Endothelial cell of umbilical vein (primary cell): Measurements from ENCODE around the gene MTF1.
"Not testable (repeated sequence)": the region's sequence is repeated elsewhere in the genome, so short reads cannot be mapped to it uniquely, and the experiment has no call there.

ENCODE experiments used
- GATA2 ChIP-seq: IDR thresholded peaks from 2 replicates; pipeline ENCODE4 v1.7.0; 2011; ENCODE audit warnings: low read depth, mild to moderate bottlenecking, moderate library complexity, mixed read lengths, low read length; ENCODE audit not compliant: insufficient read length, insufficient read depth
- JUN ChIP-seq: IDR thresholded peaks from 2 replicates; pipeline ENCODE4 v1.6.1; 2011; ENCODE audit warnings: borderline replicate concordance, low read depth; ENCODE audit not compliant: insufficient read length, insufficient read depth
- MYC ChIP-seq: IDR thresholded peaks from one replicate; pipeline ENCODE4 v1.6.1; 2011; ENCODE audit warnings: mild to moderate bottlenecking, low read depth, low read length
- POLR2A ChIP-seq: IDR thresholded peaks from 2 replicates; pipeline ENCODE4 v1.6.1; 2012; ENCODE audit warnings: low read depth, mild to moderate bottlenecking, control low read depth, low read length
- POLR2AphosphoS5 ChIP-seq: IDR thresholded peaks from 2 replicates; pipeline ENCODE4 v1.6.1; 2012; ENCODE audit warnings: low read depth, mild to moderate bottlenecking, control low read depth, low read length, moderate library complexity; ENCODE audit not compliant: insufficient read depth
- TF ChIP-seq, protein P1 (sequence below), 2 donors: IDR thresholded peaks; 1 replicate in 1 of 2; 2 replicates in 1 of 2; pipeline ENCODE4 v1.5.1; 2011; ENCODE audit warnings: low read length in 2 of 2, mild to moderate bottlenecking in 2 of 2, moderate library complexity in 2 of 2, control low read depth in 1 of 2, inconsistent platforms in 1 of 2, low read depth in 1 of 2; ENCODE audit not compliant: insufficient read depth in 1 of 2; ENCODE audit errors: extremely low read depth in 1 of 2
- TF ChIP-seq, protein P2 (sequence below): IDR thresholded peaks from 2 replicates; pipeline ENCODE4 v1.6.1; 2011; ENCODE audit not compliant: insufficient read depth, insufficient read length

DNA sequence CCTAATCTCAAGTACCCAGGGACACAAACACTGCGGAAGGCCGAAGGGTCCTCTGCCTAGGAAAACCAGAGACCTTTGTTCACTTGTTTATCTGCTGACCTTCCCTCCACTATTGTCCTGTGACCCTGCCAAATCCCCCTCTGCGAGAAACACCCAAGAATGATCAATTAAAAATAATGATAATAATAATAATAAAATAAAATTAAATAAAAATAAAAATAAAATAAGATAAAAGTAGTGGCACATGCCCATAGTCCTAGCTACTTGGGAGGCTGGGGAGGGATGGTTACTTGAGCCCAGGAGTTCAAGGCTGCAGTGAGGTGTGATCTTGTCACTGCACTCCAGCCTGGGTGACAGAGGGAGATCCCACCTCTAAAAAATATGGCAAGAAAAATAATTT lies 38.2 kb upstream of the MTF1 start:
- not testable (repeated sequence) for TF ChIP-seq POLR2A, POLR2AphosphoS5, MYC, JUN, GATA2
- TF ChIP-seq, protein P1, sequence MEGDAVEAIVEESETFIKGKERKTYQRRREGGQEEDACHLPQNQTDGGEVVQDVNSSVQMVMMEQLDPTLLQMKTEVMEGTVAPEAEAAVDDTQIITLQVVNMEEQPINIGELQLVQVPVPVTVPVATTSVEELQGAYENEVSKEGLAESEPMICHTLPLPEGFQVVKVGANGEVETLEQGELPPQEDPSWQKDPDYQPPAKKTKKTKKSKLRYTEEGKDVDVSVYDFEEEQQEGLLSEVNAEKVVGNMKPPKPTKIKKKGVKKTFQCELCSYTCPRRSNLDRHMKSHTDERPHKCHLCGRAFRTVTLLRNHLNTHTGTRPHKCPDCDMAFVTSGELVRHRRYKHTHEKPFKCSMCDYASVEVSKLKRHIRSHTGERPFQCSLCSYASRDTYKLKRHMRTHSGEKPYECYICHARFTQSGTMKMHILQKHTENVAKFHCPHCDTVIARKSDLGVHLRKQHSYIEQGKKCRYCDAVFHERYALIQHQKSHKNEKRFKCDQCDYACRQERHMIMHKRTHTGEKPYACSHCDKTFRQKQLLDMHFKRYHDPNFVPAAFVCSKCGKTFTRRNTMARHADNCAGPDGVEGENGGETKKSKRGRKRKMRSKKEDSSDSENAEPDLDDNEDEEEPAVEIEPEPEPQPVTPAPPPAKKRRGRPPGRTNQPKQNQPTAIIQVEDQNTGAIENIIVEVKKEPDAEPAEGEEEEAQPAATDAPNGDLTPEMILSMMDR (IDR thresholded peaks at IDR 0.05; ENCODE audit: extremely low read depth in 1 of 2, insufficient read depth in 1 of 2, low read depth in 1 of 2, low read length in 2 of 2), result not testable (repeated sequence)
- TF ChIP-seq, protein P2, sequence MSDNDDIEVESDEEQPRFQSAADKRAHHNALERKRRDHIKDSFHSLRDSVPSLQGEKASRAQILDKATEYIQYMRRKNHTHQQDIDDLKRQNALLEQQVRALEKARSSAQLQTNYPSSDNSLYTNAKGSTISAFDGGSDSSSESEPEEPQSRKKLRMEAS, result not testable (repeated sequence)
